Endodermal cell (in vitro differentiated cells): ENCODE results near the gene SRRM5. TPM values are rescaled to one million over a fixed set of nuclear protein-coding genes. Genes with fewer than 3 reads are reported as not detected.

ENCODE experiments used
- DNase-seq: peaks from one replicate; pipeline ENCODE4 v3.0.0-alpha.2; 2017
- H3K27ac ChIP-seq: 2 replicates; pipeline ENCODE4 v1.5.1; 2013; ENCODE audit warnings: mild to moderate bottlenecking, low read depth, low read length, moderate library complexity
- H3K27me3 ChIP-seq: 2 replicates; pipeline ENCODE4 v1.6.1; 2013; ENCODE audit warnings: mild to moderate bottlenecking, low read length, moderate library complexity; ENCODE audit not compliant: insufficient read depth, control insufficient read depth, poor library complexity, severe bottlenecking
- H3K36me3 ChIP-seq: 2 replicates; pipeline ENCODE4 v1.7.0; 2013; ENCODE audit warnings: mild to moderate bottlenecking, low read length, moderate library complexity; ENCODE audit not compliant: control insufficient read depth, insufficient read depth
- H3K4me1 ChIP-seq: one replicate; pipeline ENCODE4 v1.7.0; 2013; ENCODE audit warnings: low read length; ENCODE audit not compliant: control insufficient read depth, insufficient read depth
- H3K4me3 ChIP-seq: 2 replicates; pipeline ENCODE4 v1.5.1; 2013; ENCODE audit warnings: mild to moderate bottlenecking, low read length, moderate library complexity
- H3K9ac ChIP-seq: 2 replicates; pipeline ENCODE4 v1.6.1; 2013; ENCODE audit warnings: mild to moderate bottlenecking, low read length, moderate library complexity; ENCODE audit not compliant: poor library complexity, severe bottlenecking; ENCODE audit errors: extremely low read depth
- H3K9me3 ChIP-seq: 2 replicates; pipeline ENCODE4 v1.6.1; 2013; ENCODE audit warnings: mild to moderate bottlenecking, low read length, moderate library complexity; ENCODE audit not compliant: control insufficient read depth
- H3K27ac Mint-ChIP-seq: 2 replicates; pipeline ENCODE4 v1.8.0; 2020; ENCODE audit warnings: mixed read lengths
- H3K27me3 Mint-ChIP-seq: 2 replicates; pipeline ENCODE4 v1.8.0; 2021; ENCODE audit warnings: mild to moderate bottlenecking, mixed read lengths; ENCODE audit not compliant: insufficient read depth
- H3K36me3 Mint-ChIP-seq: 2 replicates; pipeline ENCODE4 v1.8.0; 2020; ENCODE audit warnings: low read depth, mixed read lengths
- H3K4me1 Mint-ChIP-seq: 2 replicates; pipeline ENCODE4 v1.8.0; 2020; ENCODE audit warnings: mixed read lengths
- H3K4me3 Mint-ChIP-seq: 2 replicates; pipeline ENCODE4 v1.8.0; 2020; ENCODE audit warnings: mild to moderate bottlenecking, moderate library complexity, mixed read lengths
- H3K9me3 Mint-ChIP-seq: 2 replicates; pipeline ENCODE4 v1.8.0; 2020; ENCODE audit warnings: mild to moderate bottlenecking, mixed read lengths
- WGBS, 2 experiments: methylation state at CpG; one replicate each; pipeline versions ENCODE4 v1.1.5 to v1.1.7; 2013; ENCODE audit warnings: missing lambda C conversion rate in 2 of 2, mixed read lengths in 1 of 2; ENCODE audit not compliant: insufficient coverage in 1 of 2, insufficient read length in 1 of 2; 5-methylcytosine and 5-hydroxymethylcytosine counted together
- total RNA-seq, 2 donors: library from RNA; stranded (reverse); fragmentation: NEBNext Ultra II Directional in 1 of 2; extraction: Animal tissue kit (Norgen Biotek cat#: 25700) in 1 of 2; gene quantifications; 2 replicates in 1 of 2; 3 replicates in 1 of 2; pipeline ENCODE4 v1.2.1, GENCODE V29; 2021
- TF ChIP-seq, protein P1 (sequence below): fragments of 200-600 bp; sonication (generic); conservative IDR thresholded peaks from 2 replicates; pipeline ENCODE4 v1.5.0; 2021; ENCODE audit warnings: antibody characterized with exemption, mild to moderate bottlenecking

SRRM5 gene
- total RNA-seq, 2 donors from 2014 or later, result 0.35 to 0.37 TPM

DNA sequence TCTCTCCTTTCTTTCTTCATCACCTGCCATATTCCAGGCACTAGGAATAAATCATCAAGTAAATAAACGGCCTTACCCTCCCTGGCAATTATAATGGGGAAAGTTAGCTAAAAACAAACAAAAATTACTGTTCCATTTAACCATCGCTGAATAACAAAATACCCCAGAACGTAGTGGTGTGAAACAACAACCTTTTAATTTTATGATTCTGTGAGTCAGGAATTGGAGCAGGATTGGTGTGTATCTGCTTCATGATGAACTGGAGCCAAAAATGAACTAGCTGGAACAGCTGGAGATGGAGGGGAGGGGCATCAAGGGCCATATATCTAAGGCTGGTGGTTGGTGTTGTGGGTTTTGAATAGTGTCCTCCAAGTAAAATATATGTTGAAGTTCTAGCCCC, 31.4 kb downstream of the SRRM5 start:
- peaks cover 62% of the 10 kb centered on the region for H3K27me3 Mint-ChIP-seq
- no peak overlapping the region for H3K4me3 Mint-ChIP-seq
- H3K27ac Mint-ChIP-seq, result no peak overlapping the region
- H3K27ac ChIP-seq, result no peak overlapping the region
- H3K36me3 ChIP-seq, result peaks cover 9% of the 10 kb centered on the region
- DNase-seq, result no peak
- H3K4me3 ChIP-seq, result no peak overlapping the region
- H3K36me3 Mint-ChIP-seq, result peaks cover 21% of the 10 kb centered on the region
- H3K4me1 Mint-ChIP-seq, result peaks cover 5% of the 10 kb centered on the region
- TF ChIP-seq, protein P1, sequence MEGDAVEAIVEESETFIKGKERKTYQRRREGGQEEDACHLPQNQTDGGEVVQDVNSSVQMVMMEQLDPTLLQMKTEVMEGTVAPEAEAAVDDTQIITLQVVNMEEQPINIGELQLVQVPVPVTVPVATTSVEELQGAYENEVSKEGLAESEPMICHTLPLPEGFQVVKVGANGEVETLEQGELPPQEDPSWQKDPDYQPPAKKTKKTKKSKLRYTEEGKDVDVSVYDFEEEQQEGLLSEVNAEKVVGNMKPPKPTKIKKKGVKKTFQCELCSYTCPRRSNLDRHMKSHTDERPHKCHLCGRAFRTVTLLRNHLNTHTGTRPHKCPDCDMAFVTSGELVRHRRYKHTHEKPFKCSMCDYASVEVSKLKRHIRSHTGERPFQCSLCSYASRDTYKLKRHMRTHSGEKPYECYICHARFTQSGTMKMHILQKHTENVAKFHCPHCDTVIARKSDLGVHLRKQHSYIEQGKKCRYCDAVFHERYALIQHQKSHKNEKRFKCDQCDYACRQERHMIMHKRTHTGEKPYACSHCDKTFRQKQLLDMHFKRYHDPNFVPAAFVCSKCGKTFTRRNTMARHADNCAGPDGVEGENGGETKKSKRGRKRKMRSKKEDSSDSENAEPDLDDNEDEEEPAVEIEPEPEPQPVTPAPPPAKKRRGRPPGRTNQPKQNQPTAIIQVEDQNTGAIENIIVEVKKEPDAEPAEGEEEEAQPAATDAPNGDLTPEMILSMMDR, result no peak
- H3K9ac ChIP-seq, result no peak overlapping the region
- peaks cover 27% of the 10 kb centered on the region for H3K27me3 ChIP-seq
- peaks cover 24% of the 10 kb centered on the region for H3K9me3 Mint-ChIP-seq
- 92 to 94% methylated on average over 2 to 3 of the region's 3 CpGs for WGBS, 2 experiments
- H3K9me3 ChIP-seq, result peaks cover 10% of the 10 kb centered on the region
- no peaks in the 10 kb centered on the region for H3K4me1 ChIP-seq

DNA sequence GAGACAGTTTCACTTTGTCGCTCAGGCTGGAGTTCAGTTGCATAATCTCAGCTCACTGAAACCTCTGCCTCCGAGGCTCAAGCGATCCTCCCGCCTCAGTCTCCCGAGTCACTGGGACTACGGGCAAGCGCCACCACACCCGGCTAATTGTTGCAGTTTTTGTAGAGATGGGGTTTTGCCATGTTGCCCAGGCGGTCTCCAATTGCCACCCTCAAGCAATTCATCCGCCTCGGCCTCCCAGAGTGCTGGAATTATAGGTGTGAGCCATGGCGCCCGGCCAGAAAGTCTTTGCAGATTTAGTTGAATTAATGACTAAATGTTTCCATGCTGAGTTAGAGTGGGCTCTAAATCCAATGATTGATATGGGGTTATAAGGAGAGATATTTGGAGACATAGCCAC, 32.3 kb downstream of the SRRM5 start:
- WGBS, 2 experiments, result 89 to 90% methylated on average over 9 to 13 of the region's 13 CpGs
- H3K27ac Mint-ChIP-seq, result no peak overlapping the region
- peaks cover 18% of the 10 kb centered on the region for H3K36me3 ChIP-seq
- no peak overlapping the region for H3K27ac ChIP-seq
- H3K27me3 Mint-ChIP-seq, result peaks cover 53% of the 10 kb centered on the region
- H3K9me3 Mint-ChIP-seq, result peaks cover 24% of the 10 kb centered on the region
- TF ChIP-seq, protein P1, result no peak
- H3K9ac ChIP-seq, result no peak overlapping the region
- no peaks in the 10 kb centered on the region for H3K4me1 Mint-ChIP-seq
- peaks cover 18% of the 10 kb centered on the region for H3K27me3 ChIP-seq
- DNase-seq, result no peak
- H3K4me3 ChIP-seq, result no peak overlapping the region
- peaks cover 28% of the 10 kb centered on the region for H3K36me3 Mint-ChIP-seq
- peaks cover 10% of the 10 kb centered on the region for H3K9me3 ChIP-seq
- no peak overlapping the region for H3K4me3 Mint-ChIP-seq
- no peaks in the 10 kb centered on the region for H3K4me1 ChIP-seq

DNA sequence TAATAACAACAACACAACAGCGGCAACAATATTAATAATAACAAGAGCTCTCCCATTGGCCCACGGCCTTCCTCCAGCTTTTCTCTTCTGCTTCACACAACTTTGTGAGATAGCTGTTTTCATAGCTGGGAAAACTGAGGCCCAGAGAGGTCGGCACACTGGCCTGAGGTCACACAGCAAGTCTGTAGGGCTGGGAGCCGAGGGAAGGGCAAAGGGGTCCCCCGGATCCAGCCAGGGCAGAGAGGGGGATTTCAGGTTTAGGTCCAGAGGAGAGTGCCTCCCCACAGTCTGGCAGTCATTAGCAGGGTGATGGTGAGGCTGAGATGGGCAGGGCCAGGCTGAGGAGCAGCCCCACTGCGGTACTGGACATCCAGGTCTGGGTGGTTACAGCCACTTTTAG, 36.7 kb downstream of the SRRM5 start:
- H3K4me1 ChIP-seq, result no peaks in the 10 kb centered on the region
- no peak overlapping the region for H3K9ac ChIP-seq
- peaks cover 30% of the 10 kb centered on the region for H3K36me3 ChIP-seq
- Mint-ChIP-seq H3K4me3 (no peak overlapping the region), H3K9me3 (peaks cover 22% of the 10 kb centered on the region), H3K27ac (no peak overlapping the region), H3K36me3 (peaks cover 38% of the 10 kb centered on the region), H3K27me3 (peaks cover 15% of the 10 kb centered on the region), H3K4me1 (no peaks in the 10 kb centered on the region)
- H3K27me3 ChIP-seq, result no peaks in the 10 kb centered on the region
- TF ChIP-seq, protein P1, result no peak
- H3K9me3 ChIP-seq, result peaks cover 10% of the 10 kb centered on the region
- H3K27ac ChIP-seq, result no peak overlapping the region
- no peak for DNase-seq
- no peak overlapping the region for H3K4me3 ChIP-seq
- 80 to 95% methylated on average over 1 to 6 of the region's 6 CpGs for WGBS, 2 experiments
